Activated CD8-positive, alpha-beta memory T cell treated with anti-CD3 and anti-CD28 coated beads for 36 hours (primary cell): ENCODE data around the gene AGPAT1. TPM values are rescaled to one million over a fixed set of nuclear protein-coding genes. Genes with fewer than 3 reads are reported as not detected.
"Not testable (repeated sequence)": the region's sequence is repeated elsewhere in the genome, so short reads cannot be mapped to it uniquely, and the experiment has no call there.

ENCODE experiments used
- CTCF ChIA-PET: fragments of 350-600 bp; sonication (Branson Sonifier 250); formaldehyde crosslinking; loops from one replicate; lab custom pipeline; 2021; ENCODE audit warnings: antibody characterized with exemption; lab: Charles Lee
- POLR2A ChIA-PET: fragments of 350-600 bp; sonication (Branson Sonifier 250); formaldehyde crosslinking; loops from one replicate; lab custom pipeline; 2021; ENCODE audit warnings: antibody characterized with exemption; lab: Charles Lee
- total RNA-seq, 2 experiments: library from RNA; stranded (reverse); gene quantifications; one replicate each; pipeline ENCODE4 v1.2.3, GENCODE V29; 2021

AGPAT1 gene
- total RNA-seq, 2 experiments from 2014 or later = 41.0 to 43.5 TPM

DNA sequence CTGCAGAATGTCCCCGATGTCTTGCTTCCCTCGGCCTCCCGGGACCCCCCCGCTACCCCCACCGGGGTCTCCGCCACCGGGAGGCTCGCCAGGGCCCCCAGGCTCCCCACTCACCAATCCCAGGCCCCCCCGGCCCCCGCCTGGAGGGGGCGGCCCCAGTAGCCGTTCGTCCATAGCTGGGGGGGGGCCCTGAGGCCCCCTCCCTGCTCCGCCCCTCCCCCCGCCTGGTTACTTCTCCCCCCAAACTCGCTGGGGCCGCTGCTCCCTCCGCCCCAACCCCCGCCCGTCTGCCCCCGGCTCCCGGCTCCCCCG, 13.8 kb upstream of the AGPAT1 start:
- ChIA-PET CTCF (interaction anchor here (1.4 kb wide), 1 partner anchor 71 kb away, joined by 5 read pairs; no protein-coding TSS in a partner anchor), POLR2A (interaction anchor here (0.8 to 1.9 kb wide), 2 partner anchors 11 to 61 kb away, joined by 3 to 16 read pairs; partner anchors contain the start of gene ATF6B)

DNA sequence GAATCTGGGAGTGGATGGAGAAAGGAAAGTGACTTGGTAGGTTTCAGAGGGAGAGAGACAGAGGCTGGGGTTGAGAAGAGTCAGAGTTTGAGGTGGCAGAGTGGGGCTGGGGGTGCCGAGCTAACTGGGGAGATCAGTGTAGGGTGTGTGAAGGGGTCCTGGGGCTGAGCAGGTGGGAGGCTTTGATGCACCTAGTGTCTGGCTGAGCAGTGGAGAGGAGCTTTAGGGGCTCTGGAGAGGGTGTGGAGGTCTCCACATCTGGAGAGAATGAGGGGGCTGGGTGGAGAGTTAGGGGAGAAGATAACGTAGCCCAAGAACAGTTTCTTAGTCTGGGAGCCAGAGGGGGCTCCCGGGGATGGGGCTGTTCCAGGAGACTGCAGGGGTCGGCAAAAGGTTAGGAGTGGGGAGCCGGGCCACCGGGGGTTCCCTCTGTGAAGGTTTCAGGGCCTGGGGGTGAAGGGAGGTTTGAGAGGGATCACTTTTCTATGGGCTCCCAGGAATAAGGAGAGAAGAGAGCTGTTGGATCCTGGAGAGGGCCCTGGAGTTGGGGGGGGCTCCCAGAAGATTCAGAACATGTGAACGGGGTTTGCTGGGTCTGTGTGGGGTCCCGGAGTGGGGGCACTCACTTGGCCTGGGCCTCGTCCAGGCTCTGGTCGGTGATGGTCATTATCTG, 13.3 kb upstream of the AGPAT1 start:
- POLR2A ChIA-PET = interaction anchor here (0.6 to 1.9 kb wide), 2 partner anchors 10 to 525 kb away, joined by 3 to 16 read pairs; no protein-coding TSS in a partner anchor
- CTCF ChIA-PET = no interaction called here

DNA sequence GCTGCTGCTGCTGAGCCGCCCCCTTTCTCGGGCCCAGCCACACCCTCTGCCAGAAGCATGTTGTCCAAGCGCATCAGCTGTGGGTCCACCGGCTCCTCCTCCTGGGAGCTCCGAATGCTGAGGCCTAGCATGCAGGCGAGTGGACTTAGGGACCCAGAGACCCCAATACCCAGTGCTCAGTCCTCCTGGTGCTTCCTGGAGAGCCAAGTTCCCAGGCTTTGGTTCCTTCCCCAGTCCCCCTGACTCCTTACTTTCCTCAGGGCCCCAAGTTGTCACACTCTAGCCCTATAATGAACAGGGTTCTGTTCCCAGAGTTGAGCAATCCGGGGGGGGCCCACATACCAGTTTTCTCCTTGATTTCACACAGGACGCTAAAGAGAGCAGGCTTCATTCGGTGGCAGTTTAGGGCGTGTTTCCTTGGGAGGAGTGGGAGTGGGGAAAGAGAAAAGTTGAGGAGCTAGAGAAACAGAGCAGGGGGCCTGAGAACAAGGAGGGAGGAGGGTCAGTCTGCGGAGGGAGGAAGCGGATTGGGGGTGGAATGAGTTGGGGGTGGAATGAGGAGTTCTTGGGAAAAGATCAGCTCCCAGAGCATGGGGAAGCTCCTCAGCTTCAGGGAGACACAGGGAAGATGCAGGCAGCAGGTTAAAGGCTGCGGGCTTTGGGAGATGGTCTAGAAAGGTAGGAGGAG, 12.6 kb upstream of the AGPAT1 start:
- CTCF ChIA-PET = interaction anchor here (1.3 to 1.4 kb wide), 2 partner anchors 10 to 12 kb away, joined by 4 read pairs; partner anchors contain the start of genes AGPAT1 and RNF5
- POLR2A ChIA-PET = interaction anchor here (0.6 to 1.9 kb wide), 2 partner anchors 10 to 524 kb away, joined by 3 to 16 read pairs; no protein-coding TSS in a partner anchor

DNA sequence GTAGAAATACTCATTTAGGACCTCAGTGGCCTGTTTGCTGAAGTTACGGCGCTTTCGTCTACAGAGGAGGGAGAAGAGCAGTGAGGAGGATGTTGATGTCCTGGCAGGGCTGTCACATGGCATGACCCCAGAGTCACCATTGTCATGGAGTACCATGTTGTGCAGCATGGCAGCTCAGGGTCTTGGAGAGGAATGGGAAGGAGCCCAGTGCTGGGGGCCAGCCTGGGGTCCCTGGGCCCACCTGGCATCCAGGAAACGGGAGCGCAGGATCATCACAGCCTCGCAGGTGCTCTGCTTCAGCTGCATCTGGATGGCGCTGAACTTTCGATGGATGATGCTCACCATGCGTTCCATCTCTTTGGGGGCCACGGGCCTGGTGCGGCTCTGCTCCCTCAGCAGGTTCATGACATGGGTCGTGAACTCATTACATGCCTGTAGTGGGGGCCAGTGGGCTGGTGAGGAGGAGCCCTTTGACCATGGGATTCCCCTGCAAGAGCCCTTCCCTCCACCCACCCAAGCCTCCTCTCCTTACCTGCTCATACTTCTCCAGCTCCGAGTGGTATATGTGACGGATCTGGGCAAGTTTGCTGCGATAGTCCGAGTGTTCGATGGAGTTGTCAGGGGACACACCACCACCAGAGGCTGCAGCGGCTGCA, 12.0 kb upstream of the AGPAT1 start:
- CTCF ChIA-PET = interaction anchor here (1.2 to 1.4 kb wide), 4 partner anchors 8 to 70 kb away, joined by 3 to 4 read pairs (median 4); partner anchors contain the start of genes AGPAT1 and RNF5
- POLR2A ChIA-PET = not testable (repeated sequence)

DNA sequence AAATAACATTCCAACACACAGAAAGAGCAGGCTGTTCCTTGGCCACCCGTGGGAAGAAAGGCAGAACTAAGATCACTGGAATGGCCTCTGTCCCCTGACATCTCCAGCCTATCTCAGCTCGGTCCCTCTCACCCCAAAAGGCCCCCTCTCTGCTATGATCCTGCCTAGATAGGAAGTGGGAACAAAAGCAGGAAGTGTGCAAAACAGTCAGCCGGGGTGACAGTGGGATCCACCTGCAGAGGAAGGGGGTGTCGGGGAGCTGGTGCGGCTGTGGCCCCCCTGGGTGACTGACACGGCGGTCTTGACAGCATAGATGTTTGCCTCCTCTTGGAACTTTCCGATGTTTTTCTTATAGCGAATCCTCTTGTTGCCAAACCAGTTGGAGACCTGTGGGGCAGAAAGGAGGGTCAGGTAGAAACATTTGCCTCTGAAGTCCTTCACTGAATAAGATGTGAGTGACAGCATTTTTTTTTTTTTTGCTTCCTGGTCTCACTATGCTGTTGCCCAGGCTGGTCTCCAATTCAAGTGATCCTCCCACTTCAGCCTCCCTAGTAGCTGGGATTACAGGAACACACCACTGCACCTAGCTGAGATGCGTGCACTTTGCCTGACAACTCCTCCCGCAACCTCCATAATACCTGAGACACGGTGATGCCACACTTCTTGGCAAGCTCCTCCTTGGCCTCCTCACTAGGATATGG, 11.3 kb upstream of the AGPAT1 start:
- POLR2A ChIA-PET = no interaction called here
- CTCF ChIA-PET = interaction anchor here (1.2 to 1.4 kb wide), 4 partner anchors 8 to 70 kb away, joined by 3 to 4 read pairs (median 4); partner anchors contain the start of genes AGPAT1 and RNF5

DNA sequence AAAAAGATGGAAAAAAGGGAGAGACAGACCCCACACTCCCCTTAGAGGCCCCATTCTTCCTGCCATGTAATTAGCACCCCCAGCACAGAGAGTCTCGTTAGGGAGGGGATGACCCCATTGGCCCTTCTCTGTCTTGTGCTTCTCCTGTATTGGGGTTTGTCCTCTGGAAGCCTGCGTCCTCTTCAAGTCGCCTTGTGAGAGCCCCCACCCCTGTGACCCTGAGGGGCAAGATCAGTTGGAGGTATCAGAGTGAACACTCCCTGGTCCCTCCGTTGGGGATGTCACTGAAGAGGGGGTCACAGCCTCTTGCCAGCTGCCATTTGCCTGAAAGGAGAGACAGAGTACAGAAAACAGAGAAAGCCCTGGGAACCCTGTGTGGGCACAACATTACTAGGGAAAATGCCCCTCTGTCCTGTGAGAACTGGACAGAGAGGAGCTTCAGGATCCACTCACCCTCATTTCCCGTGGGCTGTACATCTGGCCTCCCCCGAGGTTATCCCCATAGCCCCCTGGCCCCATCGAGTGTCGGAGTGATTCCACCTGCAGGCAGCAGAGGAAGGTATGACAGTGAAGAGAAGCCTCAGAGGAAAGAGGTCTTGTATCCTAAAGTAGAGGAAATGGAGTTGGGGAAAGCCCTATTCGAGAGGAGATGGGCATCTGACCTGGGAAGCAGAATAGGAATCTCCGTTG, 10.4 kb upstream of the AGPAT1 start:
- CTCF ChIA-PET = interaction anchor here (1.2 to 1.4 kb wide), 2 partner anchors 9 to 69 kb away, joined by 3 read pairs; no protein-coding TSS in a partner anchor
- POLR2A ChIA-PET = not testable (repeated sequence)

DNA sequence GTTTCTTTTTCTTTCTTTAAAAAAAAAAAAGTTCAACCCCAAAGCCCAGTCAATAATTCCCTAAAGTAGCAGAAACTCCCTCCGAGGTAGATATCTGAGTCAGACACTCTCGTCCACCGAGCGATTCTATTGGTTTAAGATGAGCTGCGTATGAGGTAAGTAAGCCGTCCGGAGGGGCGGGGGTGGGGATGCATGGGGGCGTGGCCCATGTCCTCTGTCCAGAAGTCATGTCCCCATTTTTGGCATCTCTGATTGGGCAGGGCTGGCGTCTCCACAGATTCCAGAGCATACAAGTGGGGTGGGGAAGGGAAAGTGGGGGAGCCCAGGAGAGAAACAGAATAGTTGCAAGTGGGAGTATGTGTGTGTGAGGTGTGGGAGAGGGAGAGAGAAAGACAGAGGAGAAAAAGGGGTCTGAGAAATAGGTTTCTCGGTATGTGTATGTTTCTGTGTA, 9.8 kb upstream of the AGPAT1 start:
- CTCF ChIA-PET = not testable (repeated sequence)
- POLR2A ChIA-PET = interaction anchor here (0.6 kb wide), 1 partner anchor 1588 kb away, joined by 6 read pairs; no protein-coding TSS in a partner anchor

DNA sequence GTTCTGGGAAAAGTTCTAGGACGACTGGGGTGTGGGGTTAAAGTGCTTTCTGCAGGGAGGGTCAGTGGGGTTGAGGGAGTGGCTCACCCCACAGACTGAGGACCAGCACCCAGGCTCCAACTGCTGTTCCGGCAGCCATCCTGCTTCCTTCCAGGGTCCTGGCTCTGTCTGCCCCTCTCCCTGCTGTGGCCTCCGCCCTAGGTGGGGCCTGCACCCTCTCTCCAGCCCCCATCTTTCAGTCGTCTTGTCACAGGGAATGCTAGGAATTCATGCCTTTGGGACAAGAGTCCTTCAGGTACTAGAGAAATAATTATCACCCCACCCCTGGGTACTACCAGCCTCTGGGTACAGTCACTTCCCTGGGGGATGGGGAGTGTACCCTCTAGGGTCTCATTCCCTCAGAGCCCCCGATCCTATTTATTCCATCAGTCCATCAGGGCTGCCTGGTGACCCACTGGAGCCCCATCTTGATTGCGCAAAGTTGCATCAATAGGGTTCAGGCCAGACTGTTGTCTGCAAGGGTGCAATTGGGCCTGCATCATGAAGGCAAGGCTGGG, 8.3 kb upstream of the AGPAT1 start, which contains the start of gene AGER:
AGER (minus strand) TSS at position 170 of the 557 bp plus-strand sequence; CDS start at position 139, 31 bp downstream.
- CTCF ChIA-PET = no interaction called here
- POLR2A ChIA-PET = no interaction called here

DNA sequence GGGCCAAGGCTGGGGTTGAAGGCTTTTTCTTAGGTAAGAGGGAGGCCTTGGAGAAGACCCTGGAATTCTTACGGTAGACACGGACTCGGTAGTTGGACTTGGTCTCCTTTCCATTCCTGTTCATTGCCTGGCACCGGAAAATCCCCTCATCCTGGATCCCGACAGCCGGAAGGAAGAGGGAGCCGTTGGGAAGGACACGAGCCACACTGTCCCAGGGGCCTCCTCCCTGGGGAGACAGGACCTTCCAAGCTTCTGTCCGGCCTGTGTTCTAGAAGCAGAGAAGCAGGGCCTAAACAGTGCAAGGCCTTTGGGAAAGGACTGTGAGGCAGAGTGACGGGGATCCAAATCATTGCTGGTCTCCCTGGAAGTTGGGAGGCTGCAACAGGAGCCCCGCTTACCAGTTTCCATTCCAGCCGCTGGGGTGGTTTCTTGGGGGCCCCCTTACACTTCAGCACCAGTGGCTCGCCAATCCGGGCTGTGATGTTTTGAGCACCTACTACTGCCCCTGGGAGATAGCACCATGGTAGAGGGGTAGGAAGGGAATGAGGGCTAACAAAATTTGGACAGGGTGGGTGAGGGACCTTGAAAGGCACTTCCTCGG, 7.7 kb upstream of the AGPAT1 start:
- POLR2A ChIA-PET = interaction anchor here (0.7 kb wide), 1 partner anchor 8 kb away, joined by 3 read pairs; no protein-coding TSS in a partner anchor
- CTCF ChIA-PET = no interaction called here

DNA sequence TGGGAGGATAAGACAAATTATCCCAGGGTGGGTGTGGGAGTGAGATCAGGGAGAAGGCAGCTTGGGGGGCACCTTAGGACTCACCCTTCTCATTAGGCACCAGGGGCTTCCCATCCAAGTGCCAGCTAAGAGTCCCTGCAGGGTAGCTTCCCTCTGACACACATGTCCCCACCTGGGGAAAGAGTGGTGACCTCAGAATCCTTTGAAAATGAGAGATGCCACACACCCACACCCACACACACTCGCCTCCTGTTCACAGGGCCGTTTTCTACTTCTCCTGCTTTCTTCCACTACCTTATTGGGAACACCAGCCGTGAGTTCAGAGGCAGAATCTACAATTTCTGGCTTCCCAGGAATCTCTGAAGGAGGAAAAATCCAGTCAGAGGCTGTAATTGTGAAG, 7.1 kb upstream of the AGPAT1 start:
- CTCF ChIA-PET = interaction anchor here (1.3 kb wide), 1 partner anchor 12 kb away, joined by 5 read pairs; no protein-coding TSS in a partner anchor

DNA sequence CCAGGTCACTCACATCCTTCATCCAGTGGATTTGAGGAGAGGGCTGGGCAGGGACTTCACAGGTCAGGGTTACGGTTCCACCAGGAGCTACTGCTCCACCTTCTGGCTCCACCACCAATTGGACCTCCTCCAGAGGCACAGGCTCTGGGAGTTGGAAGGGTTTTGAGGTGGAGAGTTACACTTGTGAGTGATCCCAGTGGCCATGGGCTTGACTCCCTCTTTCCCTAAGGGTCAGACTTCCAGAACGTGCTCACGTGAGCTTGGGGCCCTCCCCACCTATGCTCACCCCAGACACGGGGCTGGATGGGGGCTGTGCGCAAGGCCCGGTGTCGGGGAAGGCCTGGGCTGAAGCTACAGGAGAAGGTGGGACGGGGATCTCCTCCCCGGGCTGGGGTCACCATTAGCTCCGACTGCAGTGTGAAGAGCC, 6.7 kb upstream of the AGPAT1 start:
- CTCF ChIA-PET = interaction anchor here (1.3 kb wide), 1 partner anchor 12 kb away, joined by 5 read pairs; no protein-coding TSS in a partner anchor
- POLR2A ChIA-PET = interaction anchor here (0.7 kb wide), 1 partner anchor 9 kb away, joined by 3 read pairs; no protein-coding TSS in a partner anchor

More for the DNA sequence above, 7.1 kb upstream of the AGPAT1 start:
- POLR2A ChIA-PET = interaction anchor here (0.7 kb wide), 1 partner anchor 9 kb away, joined by 3 read pairs; no protein-coding TSS in a partner anchor

DNA sequence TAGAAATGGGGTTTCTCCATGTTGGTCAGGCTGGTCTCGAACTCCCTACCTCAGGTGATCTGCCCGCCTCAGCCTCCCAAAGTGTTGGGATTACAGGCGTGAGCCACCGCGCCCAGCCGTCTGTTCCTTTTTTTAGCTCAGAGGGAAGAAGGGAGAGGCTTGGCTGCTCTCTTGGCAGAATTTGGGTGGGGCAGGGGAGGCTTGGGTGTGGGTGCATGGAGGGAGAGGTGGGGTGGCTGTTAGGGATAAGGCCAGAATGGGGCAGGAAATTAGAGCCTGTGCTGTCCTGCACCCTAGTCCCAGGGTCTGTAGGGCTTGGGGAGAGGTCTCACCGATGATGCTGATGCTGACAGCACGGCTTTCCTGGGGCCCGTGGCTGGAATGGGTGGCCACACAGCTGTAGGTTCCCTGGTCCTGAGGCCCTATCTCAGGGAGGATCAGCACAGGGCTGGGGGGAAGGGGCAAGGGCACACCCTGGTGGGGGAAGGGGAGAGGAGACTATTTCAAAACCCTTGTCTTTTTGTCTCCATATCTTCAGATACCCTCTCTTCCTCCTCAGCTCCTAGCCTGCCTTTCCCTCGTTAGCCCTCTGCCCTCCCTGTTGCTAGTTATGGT, 6.1 kb upstream of the AGPAT1 start:
- CTCF ChIA-PET = interaction anchor here (1.3 kb wide), 1 partner anchor 13 kb away, joined by 5 read pairs; no protein-coding TSS in a partner anchor
- POLR2A ChIA-PET = no interaction called here

DNA sequence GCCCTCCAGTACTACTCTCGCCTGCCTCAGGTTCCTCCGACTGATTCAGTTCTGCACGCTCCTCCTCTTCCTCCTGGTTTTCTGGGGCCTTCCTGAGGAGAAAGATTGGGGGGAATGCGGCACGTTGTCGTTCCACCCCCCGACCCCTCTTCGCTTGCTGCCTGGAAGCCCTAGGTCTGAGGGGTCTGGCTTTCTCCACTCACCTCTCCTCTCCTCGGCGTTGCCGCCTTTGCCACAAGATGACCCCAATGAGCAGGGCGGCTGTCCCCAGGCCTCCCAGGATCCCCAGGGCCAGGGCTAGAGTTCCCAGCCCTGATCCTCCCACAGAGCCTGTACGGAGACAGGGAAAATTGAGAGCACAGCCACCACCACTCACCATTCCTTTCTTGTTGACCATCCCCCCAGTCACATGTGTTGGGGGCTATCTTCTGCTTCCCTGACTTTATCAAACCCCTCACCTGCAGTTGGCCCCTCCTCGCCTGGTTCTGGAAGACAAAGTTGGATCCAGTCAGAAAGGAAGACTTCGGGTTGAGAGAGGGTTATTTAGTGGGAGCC, 5.3 kb upstream of the AGPAT1 start:
- CTCF ChIA-PET = no interaction called here

DNA sequence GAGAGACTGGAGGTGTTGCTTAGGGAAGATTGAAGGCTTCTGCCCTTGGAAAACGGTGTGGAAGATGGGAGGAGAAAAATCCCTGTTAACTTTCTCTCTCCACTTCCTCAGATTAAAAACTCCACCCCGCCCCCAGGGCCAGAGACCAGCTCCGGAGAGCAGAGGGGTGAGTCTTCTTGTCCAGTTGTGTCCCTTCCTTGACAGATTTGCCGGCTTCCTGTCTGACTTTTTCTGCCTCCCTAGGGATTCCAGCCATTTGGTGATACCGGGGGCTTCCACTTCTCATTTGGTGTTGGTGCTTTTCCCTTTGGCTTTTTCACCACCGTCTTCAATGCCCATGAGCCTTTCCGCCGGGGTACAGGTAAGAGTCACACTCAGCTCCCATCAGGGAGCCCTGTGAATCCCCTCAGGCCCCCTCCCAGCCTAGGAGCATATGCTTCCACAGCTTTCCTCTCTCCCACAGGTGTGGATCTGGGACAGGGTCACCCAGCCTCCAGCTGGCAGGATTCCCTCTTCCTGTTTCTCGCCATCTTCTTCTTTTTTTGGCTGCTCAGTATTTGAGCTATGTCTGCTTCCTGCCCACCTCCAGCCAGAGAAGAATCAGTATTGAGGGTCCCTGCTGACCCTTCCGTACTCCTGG, 4.0 kb upstream of the AGPAT1 start:
- CTCF ChIA-PET = interaction anchor here (1.3 to 1.5 kb wide), 2 partner anchors 13 to 16 kb away, joined by 6 to 7 read pairs; partner anchors contain the start of gene GPSM3
- POLR2A ChIA-PET = interaction anchor here (0.7 to 1.2 kb wide), 2 partner anchors 16 to 51 kb away, joined by 4 to 11 read pairs; no protein-coding TSS in a partner anchor

More for the DNA sequence above, 5.3 kb upstream of the AGPAT1 start:
- POLR2A ChIA-PET = no interaction called here
